Dermis microvascular lymphatic vessel endothelial cell (primary cell): Measurements from ENCODE around the gene JPT2. TPM values are rescaled to one million over a fixed set of nuclear protein-coding genes. Genes with fewer than 3 reads are reported as not detected.

ENCODE experiments used
- DNase-seq, 2 donors: peaks; one replicate each; pipeline versions ENCODE4 v3.0.0 to v3.0.0-alpha.2; 2010; ENCODE audit warnings: low read depth in 2 of 2
- total RNA-seq: library from RNA; depleted of rRNA; stranded (reverse); fragments of >200 nt; gene quantifications from 2 replicates; pipeline ENCODE4 v1.2.1, GENCODE V29; 2014

The JPT2 gene, protein sequence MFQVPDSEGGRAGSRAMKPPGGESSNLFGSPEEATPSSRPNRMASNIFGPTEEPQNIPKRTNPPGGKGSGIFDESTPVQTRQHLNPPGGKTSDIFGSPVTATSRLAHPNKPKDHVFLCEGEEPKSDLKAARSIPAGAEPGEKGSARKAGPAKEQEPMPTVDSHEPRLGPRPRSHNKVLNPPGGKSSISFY
- total RNA-seq = 42.5 and 56.1 TPM in 2 replicates

DNA sequence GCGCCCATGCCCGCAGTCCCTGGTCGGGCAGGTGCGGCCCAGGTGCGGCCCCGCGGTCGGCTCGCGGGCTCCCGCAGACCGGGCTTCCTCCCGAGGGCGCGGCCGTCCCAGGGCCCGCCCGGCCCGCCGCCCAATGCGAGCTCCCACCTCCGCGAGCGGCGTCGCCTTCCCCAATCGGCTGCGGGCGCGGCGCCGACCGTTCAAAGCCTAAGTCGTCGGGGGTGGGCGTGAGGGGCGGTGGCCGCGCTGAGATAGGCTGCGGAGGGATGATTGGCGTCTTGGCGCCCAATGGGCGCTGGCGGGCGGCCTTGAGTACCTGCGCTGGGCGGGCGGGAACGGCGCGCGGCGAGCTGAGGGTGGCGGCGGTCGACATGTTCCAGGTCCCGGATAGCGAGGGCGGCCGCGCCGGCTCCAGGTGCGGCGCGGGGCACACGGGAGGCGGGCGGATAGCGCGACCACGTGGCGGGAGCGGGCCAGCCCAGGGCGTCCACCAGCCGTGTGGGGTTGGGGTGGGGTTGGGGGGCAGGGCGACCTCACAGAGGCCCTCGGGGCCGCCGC is at the start of gene JPT2:
TSS of gene JPT2 (plus strand) at position 338 of the 558 bp plus-strand sequence. CDS start at position 372, 34 bp downstream.
- peak; percentile 91 to 98 for DNase-seq

DNA sequence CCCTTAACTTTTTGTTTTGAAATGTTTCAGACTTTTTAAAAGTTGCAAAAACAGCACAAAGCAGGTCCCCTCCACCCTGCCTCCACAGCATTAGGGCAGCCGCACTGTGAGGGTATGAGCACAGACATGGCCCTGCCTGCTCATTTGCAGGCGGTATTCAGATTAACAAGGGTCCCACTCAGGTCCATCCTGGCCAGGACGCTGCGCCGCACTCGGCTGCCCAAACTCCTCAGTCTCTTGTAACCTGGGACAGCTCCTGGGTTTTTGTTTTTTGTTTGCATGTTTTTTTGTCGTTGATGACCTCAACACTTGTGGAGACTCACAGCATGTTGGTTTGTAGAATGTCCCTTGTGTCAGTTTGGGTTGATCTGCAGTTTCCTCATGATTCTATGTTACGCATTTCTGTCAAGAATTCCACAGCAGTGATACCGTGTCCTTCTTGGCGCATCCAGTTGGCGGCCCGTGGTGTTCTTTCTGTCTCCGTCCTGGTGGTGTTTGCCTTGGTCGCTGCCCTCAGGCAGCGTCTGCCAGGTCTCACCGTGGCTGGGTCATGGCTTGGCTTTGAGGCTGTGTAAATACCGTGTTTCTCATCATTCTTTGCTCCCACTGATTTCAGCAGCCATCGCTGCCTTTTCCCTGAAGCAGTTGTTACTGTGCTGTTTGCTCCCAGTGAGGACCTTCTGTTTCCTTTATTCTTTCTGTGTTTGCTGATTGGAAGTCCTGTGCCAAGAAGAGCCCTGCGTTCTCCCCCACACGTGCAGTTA is 47.4 kb upstream of the JPT2 start:
- DNase-seq = no peak

DNA sequence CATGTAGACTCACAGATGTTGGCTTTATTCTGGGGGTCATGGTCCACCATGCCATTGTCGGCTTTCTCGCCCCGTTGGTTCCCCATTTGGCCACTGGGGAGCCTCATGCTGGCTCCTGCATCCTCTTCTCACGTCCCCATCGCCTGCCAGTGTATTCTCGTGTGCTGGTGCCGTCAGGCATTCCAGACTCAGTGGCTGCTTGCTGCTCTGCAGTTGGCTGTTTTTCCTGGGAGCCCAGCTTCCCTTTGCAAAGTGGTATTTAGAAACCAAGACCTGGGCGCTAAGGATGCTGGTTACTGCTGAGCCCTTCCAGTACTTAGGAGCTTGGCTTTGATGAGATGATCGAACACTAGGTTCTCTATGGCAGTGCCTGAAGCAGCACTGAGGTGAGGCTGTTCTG is 46.8 kb upstream of the JPT2 start:
- DNase-seq = no peak

DNA sequence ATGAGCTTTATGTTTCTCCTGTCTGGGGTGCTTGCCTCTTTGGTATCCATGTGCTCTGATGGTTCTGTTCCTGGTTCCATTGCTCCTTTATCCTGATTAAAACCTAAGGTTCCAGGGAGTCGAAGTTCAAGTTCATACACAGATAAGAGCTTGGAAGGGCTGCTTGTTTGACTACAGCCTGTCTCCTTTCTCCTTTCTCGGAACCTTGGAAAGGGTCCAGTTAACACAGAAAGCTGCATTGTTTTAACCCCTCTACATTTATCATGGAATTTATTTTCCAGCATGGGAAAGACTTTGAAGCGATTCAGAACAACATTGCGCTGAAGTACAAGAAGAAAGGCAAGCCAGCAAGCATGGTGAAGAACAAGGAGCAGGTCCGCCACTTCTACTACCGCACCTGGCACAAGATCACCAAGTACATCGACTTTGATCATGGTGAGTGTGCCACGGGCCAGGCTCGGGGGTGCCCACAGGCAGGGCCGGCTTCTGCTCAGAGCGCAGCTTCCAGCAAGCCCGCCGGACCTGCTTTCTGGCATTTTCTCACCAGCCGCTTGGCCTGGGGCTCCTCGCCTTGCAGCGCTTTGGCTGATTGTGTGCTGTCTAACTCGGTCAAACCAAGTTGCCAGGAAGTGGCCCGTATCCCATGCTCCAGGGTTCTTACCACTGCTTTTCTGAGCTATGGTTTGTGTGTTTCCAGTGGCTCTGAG is 46.0 kb upstream of the JPT2 start:
- no peak for DNase-seq

DNA sequence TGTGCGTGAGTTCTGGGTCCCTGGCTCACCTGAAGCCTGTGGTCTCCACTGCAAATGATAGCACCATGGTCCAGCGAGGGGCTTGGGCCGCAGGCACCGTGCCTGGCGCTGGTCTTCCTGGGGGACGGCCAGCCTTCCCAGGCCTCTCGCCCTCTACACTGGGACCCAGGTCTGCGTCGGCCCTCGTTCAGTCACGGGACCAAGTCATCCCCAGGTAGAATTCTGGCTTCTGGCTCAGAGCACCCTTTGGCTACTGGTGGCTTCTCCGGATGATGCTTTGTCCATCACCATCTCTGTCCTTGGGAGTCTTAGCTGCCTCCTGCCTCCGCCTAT is 45.5 kb upstream of the JPT2 start:
- no peak for DNase-seq

DNA sequence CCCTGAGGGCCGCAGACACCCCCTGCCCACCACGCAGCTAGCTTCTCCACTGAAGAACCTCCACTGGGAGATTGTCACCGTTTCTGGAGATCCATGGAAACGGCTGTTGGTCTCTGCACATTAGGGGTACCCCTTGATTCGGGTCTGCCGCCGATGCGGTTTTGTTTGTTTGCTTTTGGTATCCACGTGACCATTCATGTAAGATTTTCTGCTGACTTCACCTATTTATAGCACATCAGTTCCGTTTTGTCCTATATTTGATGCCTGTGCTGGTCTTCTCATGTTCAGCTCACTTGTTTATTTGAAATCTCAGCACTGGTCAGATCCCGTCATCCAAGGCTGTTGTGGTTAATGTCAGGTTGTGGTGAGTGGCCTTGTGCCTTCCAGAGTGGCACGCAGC is 44.8 kb upstream of the JPT2 start:
- no peak for DNase-seq

DNA sequence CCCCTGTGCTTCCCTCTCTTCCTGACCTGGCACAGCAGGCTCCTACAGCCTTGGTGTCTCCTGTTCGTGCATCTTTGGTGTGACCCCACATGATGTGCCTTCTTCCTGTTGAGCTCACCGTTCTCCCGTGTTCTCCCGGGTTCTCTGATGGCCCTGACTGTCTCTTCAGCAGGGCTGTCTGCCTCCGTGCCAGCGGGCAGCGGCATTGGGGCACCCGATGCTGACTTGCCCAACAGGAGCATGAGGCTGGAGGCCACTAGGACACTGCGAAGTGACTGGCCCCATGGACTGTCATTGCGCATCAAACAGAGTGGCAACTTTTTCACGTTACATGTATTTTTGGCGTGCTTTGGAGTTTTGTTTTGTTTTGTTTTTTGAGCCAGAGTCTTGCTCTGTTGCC is 43.5 kb upstream of the JPT2 start:
- no peak for DNase-seq

DNA sequence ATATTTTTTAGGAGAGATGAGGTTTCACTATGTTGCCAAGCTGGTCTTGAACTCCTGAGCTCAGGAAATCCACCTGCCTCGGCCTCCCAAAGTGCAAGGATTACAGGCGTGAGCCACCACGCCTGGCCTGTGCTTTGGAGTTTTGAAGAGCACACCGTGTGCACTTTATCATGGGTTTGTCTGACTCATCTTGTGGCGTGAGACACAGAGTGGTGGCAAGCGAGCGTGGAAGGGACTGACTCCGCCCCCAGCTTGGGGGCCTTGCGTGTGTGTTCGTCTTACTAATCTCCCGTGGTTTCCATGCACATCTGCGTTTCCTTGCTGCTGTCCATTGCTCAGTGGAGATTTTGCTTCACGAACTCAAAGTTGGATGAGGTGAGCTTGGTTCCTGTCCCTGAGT is 43.0 kb upstream of the JPT2 start:
- no peak for DNase-seq

DNA sequence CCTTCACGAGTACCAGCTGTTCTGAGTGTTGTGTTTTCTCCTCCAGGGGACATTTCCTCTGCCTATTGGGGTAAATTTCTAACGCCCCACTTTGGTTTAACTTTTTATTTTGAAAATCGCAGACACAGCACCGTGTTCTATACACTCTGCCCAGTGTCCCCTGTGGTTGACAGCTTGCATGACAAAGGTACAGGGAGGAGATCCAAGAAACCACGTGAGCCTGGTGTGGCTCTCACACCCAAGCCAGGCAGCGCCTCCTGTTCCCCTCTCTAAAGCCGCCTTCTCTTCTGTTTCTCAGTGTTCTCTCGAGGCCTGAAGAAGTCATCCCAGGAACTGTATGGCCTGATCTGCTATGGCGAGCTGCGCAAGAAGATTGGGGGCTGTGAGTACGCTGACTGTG is 40.6 kb upstream of the JPT2 start:
- DNase-seq = no peak

DNA sequence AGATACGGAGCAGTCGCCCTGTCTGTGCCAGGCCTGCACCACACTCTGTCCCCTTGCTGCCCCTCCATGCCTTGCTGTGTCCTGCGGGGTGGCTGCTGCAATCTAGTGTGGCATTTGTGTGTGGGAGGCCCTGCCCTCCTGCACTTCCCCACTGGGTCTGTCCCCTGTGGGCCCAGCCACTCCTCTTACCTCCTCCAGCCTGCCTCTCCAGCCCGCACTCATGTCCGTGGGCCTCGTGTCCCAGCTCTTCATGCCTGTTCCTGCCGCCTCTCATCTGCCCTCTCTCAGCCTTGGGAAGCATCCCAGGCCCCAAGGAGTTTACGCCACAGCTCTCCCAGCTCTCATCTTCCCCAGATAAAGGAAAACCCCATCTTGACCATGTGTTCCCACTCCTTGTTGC is 39.3 kb upstream of the JPT2 start:
- DNase-seq = no peak

DNA sequence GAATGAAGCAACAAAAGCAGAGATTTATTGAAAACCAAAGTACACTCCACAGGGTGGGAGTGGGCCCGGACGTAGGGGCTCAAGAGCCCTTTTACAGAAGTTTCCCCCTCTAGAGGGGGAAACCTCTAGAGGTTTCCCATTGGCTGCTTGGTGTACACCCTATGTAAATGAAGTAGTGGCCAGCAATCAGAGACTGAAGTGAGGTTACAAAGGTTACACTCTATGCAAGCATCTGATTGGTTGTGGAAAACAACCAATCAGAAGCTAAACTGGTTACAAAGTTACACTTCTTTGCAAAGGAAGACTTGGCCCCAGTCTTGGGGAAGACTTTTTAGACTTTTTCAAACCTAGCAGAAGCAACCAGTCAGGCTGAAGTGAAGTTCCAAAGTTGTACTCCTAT is 38.8 kb upstream of the JPT2 start:
- no peak for DNase-seq

DNA sequence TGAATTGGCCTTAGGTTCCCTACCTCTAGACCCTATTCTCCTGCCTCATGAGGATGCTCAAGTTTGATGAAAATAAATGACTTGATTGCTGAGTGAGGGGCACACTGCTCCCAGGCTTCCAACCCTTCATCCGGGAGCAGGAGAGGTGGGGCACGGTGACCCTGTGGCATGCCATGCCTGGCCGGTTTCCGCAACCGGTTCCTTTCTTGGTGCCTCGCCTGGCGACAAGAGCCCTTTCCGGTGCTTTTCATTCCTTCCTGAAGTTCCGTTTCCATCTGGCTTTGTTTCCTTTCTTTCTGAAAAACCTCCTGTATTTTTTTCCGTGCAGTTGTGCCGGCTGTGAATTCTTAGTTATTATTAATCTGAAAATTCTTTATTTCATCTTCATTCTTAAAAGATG is 38.2 kb upstream of the JPT2 start:
- DNase-seq = peak in 1 of 2 donors; percentile 29

DNA sequence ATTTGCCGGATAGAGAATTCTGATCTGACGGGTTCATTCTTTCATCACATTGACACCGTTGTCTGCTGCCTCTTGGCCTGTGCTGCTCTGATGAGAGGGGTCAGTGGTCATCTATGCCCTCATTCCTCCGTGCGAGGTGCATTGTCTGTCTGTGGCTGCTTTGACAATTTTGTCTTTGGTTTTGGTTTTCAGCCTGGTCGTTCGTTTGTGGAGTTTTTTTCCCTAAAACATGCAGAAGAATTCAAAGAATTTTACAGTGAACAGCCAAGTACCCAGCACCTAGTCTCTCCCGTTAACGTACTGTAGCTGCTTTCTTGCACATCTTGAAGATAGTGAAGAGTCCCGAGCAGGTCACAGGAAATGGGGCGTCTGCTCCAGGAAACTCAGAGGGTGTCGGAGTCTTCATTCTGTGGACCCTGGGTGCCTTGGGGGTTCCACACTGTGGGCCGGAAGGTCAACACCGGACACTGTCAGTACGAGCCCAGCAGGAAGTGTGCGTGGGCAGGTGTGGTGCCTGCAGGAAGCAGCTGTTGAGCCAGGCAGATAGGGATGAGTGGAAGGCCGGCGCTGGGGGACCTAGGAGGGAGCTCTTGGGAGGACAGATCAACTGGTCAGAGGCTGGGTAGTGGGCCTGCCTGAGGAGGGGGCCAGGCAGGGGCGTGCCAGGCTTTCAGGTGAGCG is 37.7 kb upstream of the JPT2 start:
- peak; percentile 45 to 63 for DNase-seq

DNA sequence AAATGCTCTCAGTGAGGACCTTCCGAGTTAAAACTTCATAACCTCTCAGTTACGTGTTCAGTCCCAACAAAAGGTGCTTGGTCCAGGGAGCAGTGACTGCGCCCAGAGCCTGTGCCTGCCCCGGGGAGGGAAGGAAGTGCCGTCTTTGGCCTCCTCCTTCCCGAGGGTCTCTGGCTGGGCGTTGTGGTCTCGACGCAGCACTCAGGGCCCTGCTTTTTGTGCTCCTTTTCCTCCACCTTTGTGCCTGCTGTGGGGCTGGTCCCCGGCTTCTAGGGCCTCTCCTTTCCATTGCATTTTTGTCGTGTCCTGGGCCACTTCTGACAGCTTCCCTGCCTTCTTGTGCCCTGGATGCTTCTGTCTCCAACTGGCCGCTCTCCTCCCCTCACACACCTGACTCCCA is 36.8 kb upstream of the JPT2 start:
- DNase-seq = no peak

DNA sequence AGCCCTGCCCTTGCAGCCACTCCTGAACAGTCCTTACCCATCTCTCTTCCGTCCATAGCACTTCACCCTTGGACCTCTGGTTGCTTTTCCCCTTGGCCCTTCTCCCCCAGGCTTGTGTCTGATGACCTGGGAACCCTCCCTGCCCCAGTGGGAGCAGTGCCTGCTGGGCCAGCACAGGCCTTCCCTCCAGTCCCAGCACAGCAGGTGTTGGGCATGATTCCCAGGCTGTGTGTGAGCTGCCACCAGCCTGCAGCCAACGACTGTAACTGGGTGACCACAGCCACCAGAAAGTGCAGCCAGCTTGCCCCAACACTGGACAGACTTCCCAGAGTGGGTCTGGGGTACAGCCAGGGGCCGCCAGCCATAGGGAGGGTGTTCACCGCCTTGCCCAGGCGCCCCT is 35.9 kb upstream of the JPT2 start:
- no peak for DNase-seq

DNA sequence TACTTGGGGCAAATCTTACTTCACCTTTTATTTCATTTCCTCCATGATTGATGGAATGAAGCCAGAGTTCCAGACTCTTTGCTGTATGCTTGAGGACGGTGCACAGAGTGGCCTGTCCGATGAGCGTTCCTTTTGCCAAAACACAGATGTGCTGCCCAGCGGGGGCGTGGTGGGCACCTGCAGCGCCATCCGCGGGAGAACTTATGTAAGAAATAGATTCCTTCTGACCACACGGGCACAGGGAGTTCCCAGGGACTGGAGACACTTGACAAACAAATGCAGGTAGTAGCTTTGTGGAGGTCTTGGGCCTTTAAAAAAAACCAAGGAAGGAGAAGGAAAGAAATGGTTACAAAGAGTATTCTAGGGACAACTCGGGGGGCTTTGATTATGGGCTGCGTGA is 35.3 kb upstream of the JPT2 start:
- no peak for DNase-seq

DNA sequence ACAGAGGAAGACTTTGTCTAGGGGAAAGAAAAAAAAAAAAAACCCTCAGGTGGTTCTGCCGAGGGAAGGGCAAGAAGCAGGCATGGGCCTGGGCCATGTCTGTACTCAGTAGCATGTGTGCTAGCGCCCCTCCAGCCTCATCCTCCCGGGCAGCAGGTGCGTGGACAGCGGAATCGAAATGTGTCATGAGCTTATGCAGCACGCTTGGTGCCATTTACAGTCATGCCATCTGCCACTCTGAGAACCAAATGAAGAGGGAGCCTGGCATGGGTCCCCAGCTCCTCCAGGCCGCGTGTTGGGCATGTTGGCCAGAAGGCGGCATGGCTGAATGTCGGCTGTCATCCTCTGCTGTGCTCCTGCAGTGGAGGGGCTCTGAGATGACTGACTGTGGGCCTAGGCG is 34.6 kb upstream of the JPT2 start:
- no peak for DNase-seq

DNA sequence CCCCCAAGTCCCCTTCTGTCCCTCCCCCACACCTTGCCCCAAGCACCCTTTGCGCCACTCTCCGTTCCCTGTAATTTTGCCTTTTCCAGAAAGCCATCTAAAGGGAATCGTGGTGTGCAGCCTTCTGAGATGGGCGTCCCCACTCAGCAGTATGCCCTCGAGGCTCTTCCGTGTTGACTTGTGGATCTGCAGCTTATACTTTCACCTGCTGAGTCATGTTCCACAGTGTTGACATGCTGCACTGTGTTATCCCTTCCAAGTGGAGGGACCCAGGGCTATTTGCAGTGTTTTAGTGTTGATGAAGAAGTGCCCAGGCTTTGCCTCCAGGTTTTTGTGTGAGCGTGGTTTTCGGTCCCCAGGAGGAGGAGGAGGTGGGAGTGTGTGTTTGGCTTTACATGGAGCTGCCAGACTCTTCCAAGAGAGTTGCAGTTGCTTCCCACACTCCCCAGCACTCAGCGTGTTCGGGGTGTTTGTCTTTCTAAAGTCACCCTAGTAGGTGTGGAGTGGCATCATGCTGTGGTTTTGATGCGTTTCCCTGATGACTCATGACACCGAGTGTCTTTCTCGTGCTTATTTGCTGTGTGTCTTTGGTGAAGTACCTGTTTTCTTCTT is 32.1 kb upstream of the JPT2 start:
- no peak for DNase-seq

DNA sequence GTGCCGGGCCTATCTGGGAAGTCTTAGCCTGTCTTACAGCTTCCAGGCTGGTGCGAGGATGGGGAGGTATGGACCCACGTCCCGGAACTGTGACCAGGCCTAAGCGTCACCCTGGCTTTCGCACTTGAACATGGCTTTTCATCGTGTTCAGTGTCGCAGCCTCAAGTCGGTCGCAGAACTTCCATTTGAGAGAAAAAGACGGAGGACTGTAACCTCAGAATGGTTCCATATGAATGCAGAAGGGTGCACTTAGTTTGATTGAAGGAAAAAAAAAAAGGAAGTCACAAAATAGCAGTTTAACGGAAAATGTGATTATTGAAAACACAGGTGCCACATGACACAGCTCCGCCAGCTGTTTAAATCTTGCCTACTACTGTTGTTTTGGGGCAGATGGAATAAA is 30.2 kb upstream of the JPT2 start:
- DNase-seq = no peak

DNA sequence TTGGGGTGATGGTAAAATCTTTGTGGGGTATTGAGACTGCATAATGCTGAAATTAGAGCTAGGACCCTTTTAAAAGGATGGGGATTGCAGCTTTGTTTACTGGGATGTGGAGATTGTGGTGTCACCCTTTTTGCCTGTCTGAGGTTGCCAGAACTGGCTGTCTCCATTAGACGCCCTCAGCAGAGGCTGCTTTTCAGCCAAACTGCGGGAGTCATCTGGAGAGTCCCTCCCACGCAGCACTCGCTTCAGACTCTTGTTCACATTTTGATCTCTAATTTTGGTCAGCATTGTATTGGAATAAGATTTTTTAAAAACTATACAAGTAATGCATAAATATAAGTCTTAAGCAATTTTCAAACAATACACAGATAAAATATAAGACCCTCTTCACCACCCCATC is 27.9 kb upstream of the JPT2 start:
- DNase-seq = no peak

DNA sequence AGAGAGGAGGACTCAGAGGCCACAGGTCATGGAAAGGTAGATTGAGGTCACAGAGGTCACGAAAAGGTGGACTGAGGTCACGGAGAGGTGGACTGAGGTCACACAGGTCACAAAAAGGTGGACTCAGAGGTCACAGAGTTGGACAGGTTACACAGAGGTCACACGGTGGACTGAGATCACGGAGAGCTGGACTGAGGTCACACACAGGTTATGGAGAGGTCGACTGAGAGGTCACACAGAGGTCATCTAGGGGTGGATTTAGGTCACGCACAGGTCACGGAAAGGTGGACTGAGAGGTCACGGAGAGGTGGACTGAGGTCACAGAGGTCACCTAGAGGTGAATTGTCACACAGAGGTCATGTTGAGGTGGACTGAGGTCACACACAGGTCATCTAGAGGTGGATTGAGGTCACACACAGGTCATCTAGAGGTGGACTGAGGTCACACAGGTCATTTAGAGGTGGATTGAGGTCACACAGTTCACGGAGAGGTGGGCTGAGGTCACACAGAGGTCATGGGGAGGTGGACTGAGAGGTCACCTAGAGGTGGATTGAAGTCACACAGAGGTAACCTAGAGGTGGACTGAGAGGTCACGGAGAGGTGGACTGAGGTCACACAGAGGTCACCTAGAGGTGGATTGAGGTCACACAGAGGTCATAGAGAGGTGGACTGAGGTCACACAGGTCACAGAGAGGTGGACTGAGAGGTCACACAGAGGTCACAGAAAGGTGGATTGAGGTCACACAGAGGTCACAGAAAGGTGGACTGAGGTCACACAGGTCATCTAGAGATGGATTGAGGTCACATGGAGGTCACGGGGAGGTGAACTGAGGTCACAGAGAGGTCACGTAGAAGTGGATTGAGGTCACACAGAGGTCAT is 26.7 kb upstream of the JPT2 start:
- DNase-seq = no peak
